Measurements from ENCODE around the gene MTFMT. TPM values are rescaled to one million over a fixed set of nuclear protein-coding genes. Genes with fewer than 3 reads are reported as not detected.
A peak's percentile ranks its signal among the peaks of the same experiment; 100 is the strongest.

Gene MTFMT
- total and polyA plus RNA-seq, 8 donors, result 12.7 to 21.7 (median 17.8) TPM

DNA sequence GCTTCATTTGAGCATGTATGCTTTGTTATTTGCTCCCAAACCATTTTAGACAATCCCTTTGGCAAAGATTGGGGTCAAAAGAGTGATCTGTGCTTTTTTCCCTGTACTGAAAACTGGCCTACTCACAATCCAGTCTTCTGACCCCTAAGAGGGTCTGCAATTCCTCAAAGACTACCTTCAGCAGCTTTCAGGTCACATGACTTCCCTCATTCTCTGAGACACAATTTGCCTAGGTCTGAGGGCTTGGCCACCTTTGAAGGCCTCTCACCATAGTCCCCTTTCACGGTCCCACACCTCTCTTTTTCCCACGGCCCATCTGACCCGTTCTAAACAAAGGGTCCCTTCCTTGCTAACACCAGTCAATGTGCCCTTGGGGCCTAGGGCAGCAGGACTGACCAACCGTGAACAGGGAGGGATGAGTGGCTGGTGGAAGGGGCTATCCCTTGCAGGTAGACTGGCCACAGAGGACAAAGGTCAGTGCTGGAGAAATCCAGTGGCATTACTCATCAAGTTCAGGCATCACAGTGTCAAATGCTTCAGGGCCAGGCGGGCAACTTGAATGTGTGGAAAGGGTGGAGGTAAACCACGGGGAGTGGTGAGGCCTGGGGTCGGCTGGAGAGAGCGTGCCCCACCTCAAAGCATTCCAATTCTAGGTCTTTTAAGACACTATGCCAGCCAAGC lies 27.6 kb upstream of the MTFMT start:
- no peak for DNase-seq
- Histone ChIP-seq H3K4me1 (peaks cover 0 to 12% of the 10 kb centered on the region in 2 donors), H3K36me3 (no peaks in the 10 kb centered on the region), H3K4me3 (no peak overlapping the region), H3K27ac (no peak overlapping the region), H3K27me3 (no peaks in the 10 kb centered on the region), H3K9me3 (no peaks in the 10 kb centered on the region)
- intact Hi-C loops (cut with DNase I), result no loop called here
- no peak for TF ChIP-seq CTCF (IDR thresholded peaks at IDR 0.05)
- ATAC-seq, result no peak

GRCh38 chr15:65056106-65056505 lies 26.7 kb upstream of the MTFMT start:
- TF ChIP-seq CTCF (IDR thresholded peaks at IDR 0.05), result no peak
- Histone ChIP-seq H3K4me3 (no peak overlapping the region), H3K36me3 (no peaks in the 10 kb centered on the region), H3K9me3 (no peaks in the 10 kb centered on the region), H3K27me3 (no peaks in the 10 kb centered on the region), H3K27ac (no peak overlapping the region), H3K4me1 (peaks cover 0 to 12% of the 10 kb centered on the region in 2 donors)
- DNase-seq (no peak), ATAC-seq (no peak)
- intact Hi-C loops (cut with DNase I), result no loop called here

- TF ChIP-seq CTCF (IDR thresholded peaks at IDR 0.05), result no peak
- intact Hi-C loops (cut with DNase I), result no loop called here
- Histone ChIP-seq H3K36me3 (no peaks in the 10 kb centered on the region), H3K27me3 (no peaks in the 10 kb centered on the region), H3K27ac (no peak overlapping the region), H3K4me1 (peaks cover 0 to 16% of the 10 kb centered on the region in 2 donors), H3K9me3 (no peaks in the 10 kb centered on the region), H3K4me3 (no peak overlapping the region)
- DNase-seq, result no peak
- peak; percentile 54 for ATAC-seq
Observed at GRCh38 chr15:65055201-65055870, 25.9 kb upstream of the MTFMT start.

GRCh38 chr15:65054333-65055200 lies 25.1 kb upstream of the MTFMT start:
- ATAC-seq (peak; percentile 92), DNase-seq (peak in 3 of 4 donors; percentile 57 to 86 (median 85))
- intact Hi-C loops (cut with DNase I), result no loop called here

More at GRCh38 chr15:65054333-65055200, 25.1 kb upstream of the MTFMT start:
- TF ChIP-seq CTCF (IDR thresholded peaks at IDR 0.05), result peak; percentile 67 to 83
- H3K27ac ChIP-seq, result no peak overlapping the region
- H3K36me3 ChIP-seq, result no peaks in the 10 kb centered on the region
- H3K4me1 ChIP-seq, result peaks cover 0 to 24% of the 10 kb centered on the region in 2 donors
- H3K9me3 ChIP-seq, result no peaks in the 10 kb centered on the region
- no peaks in the 10 kb centered on the region for H3K27me3 ChIP-seq
- no peak overlapping the region for H3K4me3 ChIP-seq
